Endothelial cell (in vitro differentiated cells): Measurements from ENCODE around the gene RASA2. TPM values are rescaled to one million over a fixed set of nuclear protein-coding genes. Genes with fewer than 3 reads are reported as not detected.

ENCODE experiments used
- DNase-seq: peaks from one replicate; pipeline ENCODE4 v3.0.0; 2021; ENCODE audit warnings: low spot score
- H3K27ac Mint-ChIP-seq: one replicate; pipeline ENCODE4 v1.8.0; 2021; ENCODE audit warnings: mixed read lengths, inconsistent platforms; ENCODE audit not compliant: unreplicated experiment
- H3K27me3 Mint-ChIP-seq: one replicate; pipeline ENCODE4 v1.8.0; 2021; ENCODE audit warnings: mild to moderate bottlenecking, moderate library complexity, mixed read lengths, inconsistent platforms; ENCODE audit not compliant: unreplicated experiment
- H3K36me3 Mint-ChIP-seq: one replicate; pipeline ENCODE4 v1.8.0; 2021; ENCODE audit warnings: mild to moderate bottlenecking, low read depth, mixed read lengths, inconsistent platforms; ENCODE audit not compliant: unreplicated experiment
- H3K4me1 Mint-ChIP-seq: one replicate; pipeline ENCODE4 v1.8.0; 2021; ENCODE audit warnings: mild to moderate bottlenecking, mixed read lengths, inconsistent platforms; ENCODE audit not compliant: unreplicated experiment
- H3K4me3 Mint-ChIP-seq: one replicate; pipeline ENCODE4 v1.8.0; 2021; ENCODE audit warnings: mild to moderate bottlenecking, mixed read lengths, inconsistent platforms; ENCODE audit not compliant: unreplicated experiment
- H3K9me3 Mint-ChIP-seq: one replicate; pipeline ENCODE4 v1.8.0; 2021; ENCODE audit warnings: mixed read lengths, inconsistent platforms; ENCODE audit not compliant: unreplicated experiment
- CTCF ChIP-seq: fragments of 200-600 bp; sonication (generic); IDR thresholded peaks from one replicate; pipeline ENCODE4 v1.5.0; 2021; ENCODE audit warnings: antibody characterized with exemption; ENCODE audit not compliant: unreplicated experiment
- long read RNA-seq: library from polyadenylated mRNA; unstranded; transcript quantifications from one replicate; pipeline ENCODE4 v2.0.0, GENCODE V29; 2020; ENCODE audit not compliant: unreplicated experiment
- total RNA-seq: library from RNA; stranded (reverse); fragmentation: NEBNext Ultra II Directional; extraction: Animal tissue kit (Norgen Biotek cat#: 25700); gene quantifications from one replicate; pipeline ENCODE4 v1.2.1, GENCODE V29; 2021; ENCODE audit not compliant: unreplicated experiment

Gene RASA2, protein sequence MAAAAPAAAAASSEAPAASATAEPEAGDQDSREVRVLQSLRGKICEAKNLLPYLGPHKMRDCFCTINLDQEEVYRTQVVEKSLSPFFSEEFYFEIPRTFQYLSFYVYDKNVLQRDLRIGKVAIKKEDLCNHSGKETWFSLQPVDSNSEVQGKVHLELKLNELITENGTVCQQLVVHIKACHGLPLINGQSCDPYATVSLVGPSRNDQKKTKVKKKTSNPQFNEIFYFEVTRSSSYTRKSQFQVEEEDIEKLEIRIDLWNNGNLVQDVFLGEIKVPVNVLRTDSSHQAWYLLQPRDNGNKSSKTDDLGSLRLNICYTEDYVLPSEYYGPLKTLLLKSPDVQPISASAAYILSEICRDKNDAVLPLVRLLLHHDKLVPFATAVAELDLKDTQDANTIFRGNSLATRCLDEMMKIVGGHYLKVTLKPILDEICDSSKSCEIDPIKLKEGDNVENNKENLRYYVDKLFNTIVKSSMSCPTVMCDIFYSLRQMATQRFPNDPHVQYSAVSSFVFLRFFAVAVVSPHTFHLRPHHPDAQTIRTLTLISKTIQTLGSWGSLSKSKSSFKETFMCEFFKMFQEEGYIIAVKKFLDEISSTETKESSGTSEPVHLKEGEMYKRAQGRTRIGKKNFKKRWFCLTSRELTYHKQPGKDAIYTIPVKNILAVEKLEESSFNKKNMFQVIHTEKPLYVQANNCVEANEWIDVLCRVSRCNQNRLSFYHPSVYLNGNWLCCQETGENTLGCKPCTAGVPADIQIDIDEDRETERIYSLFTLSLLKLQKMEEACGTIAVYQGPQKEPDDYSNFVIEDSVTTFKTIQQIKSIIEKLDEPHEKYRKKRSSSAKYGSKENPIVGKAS
- total RNA-seq = 32.5 TPM
- long read RNA-seq, full-length matches to known transcripts = 1 of 6 reads
- long read RNA-seq, partial matches to known transcripts = 2 of 6 reads
- long read RNA-seq, other reads (novel, unspliced or antisense) = 3 of 6 reads

DNA sequence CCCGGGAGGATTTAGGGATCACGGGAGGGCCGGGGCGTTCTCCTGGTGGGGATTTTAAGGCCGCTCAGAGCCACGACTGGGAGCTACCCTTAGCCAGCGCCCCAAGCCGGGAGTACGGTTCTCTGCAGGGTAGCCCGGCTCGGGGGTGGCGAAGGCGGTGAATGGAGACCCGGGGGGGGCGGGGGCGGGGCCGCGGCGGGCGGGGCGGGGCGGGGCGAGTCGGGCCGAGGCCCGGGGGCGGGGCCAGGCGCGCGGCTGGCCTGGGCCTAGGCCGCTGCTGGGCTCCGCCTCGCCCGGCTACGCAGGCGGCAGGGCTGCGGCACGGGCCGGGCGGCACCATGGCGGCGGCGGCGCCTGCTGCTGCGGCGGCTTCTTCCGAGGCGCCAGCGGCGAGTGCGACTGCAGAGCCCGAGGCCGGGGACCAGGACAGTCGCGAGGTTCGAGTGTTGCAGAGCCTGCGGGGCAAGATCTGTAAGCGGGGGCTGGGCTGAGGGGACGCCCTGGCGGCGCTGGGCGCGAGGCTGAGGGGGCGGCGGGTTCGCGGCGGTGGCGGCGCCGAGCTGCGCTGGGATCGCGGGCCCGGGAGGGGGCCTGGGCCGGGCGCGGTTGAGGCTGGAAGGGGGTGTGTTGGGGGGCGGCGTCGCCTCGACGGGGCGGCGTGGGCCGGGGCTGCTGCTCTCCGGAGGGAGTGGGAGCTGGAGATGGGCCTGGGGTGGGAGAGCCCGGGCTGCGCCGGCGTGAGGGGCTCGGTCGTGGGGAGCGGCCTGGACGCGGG is at the start of gene RASA2:
RASA2 (plus strand) TSS at position 282 of the 775 bp plus-strand sequence; CDS start at position 339, 57 bp downstream.
- Mint-ChIP-seq H3K4me3 (peak within 1 kb of the TSS; percentile 96), H3K4me1 (peaks cover 33% of the 10 kb centered on the region), H3K36me3 (peaks cover 4% of the 10 kb centered on the region), H3K9me3 (no peaks in the 10 kb centered on the region), H3K27ac (peak within 1 kb of the TSS; percentile 99), H3K27me3 (peaks cover 19% of the 10 kb centered on the region)
- peak; percentile 69 for DNase-seq
- no peak for TF ChIP-seq CTCF

GRCh38 chr3:141439589-141439988 is 47.2 kb upstream of the RASA2 start:
- TF ChIP-seq CTCF = no peak
- H3K36me3 Mint-ChIP-seq = peaks cover 17% of the 10 kb centered on the region

GRCh38 chr3:141440942-141441341 is 45.9 kb upstream of the RASA2 start:
- Mint-ChIP-seq H3K27ac (peak overlapping the region; percentile 59), H3K27me3 (no peaks in the 10 kb centered on the region), H3K4me1 (peaks cover 4% of the 10 kb centered on the region), H3K4me3 (no peak overlapping the region), H3K36me3 (peaks cover 23% of the 10 kb centered on the region), H3K9me3 (no peaks in the 10 kb centered on the region)
- no peak for DNase-seq
- no peak for TF ChIP-seq CTCF

More at GRCh38 chr3:141439589-141439988, 47.2 kb upstream of the RASA2 start:
- Mint-ChIP-seq H3K4me3 (no peak overlapping the region), H3K27me3 (no peaks in the 10 kb centered on the region), H3K9me3 (no peaks in the 10 kb centered on the region), H3K4me1 (peaks cover 4% of the 10 kb centered on the region), H3K27ac (no peak overlapping the region)
- DNase-seq = no peak

- H3K9me3 Mint-ChIP-seq = no peaks in the 10 kb centered on the region
- H3K4me3 Mint-ChIP-seq = no peak overlapping the region
- TF ChIP-seq CTCF = peak; percentile 91
- H3K27me3 Mint-ChIP-seq = no peaks in the 10 kb centered on the region
- H3K4me1 Mint-ChIP-seq = peaks cover 4% of the 10 kb centered on the region
- peak; percentile 76 for DNase-seq
- peaks cover 23% of the 10 kb centered on the region for H3K36me3 Mint-ChIP-seq
- H3K27ac Mint-ChIP-seq = peak overlapping the region; percentile 59
Observed at GRCh38 chr3:141441381-141442364, 45.2 kb upstream of the RASA2 start.
